ENCODE measurements around the gene BTBD9.

DNA sequence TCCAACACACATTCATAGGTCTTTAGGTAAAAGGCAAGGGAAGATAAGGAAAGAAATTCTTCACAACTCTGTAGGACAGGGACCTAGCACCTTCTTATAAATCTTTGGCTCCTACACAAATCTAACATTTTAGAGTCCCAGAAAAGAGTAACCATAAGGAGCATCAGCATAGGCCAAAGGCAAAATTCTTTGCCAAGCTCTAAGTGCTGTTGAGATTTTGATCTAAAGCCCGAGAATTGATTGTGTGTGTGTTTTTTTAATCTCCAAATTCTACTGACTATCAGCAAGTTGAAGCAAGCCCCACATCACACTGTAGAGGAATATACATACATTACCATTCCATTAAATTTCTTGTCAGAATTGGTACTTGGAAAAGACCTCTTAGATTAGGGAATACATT is 233.6 kb downstream of the BTBD9 start:
- no peak for TF ChIP-seq POLR2AphosphoS5 (IDR thresholded peaks at IDR 0.05; ENCODE audit: insufficient read depth, low read depth, low read length)
- no peak for TF ChIP-seq POLR2A (IDR thresholded peaks at IDR 0.05; ENCODE audit: low read depth, low read length)

All from endothelial cell of umbilical vein (primary cell).